ENCODE results near the gene SLC11A1. TPM values are rescaled to one million over a fixed set of nuclear protein-coding genes. Genes with fewer than 3 reads are reported as not detected.

The SLC11A1 gene
- total RNA-seq, 1 donor from 2014 or later: not detected

DNA sequence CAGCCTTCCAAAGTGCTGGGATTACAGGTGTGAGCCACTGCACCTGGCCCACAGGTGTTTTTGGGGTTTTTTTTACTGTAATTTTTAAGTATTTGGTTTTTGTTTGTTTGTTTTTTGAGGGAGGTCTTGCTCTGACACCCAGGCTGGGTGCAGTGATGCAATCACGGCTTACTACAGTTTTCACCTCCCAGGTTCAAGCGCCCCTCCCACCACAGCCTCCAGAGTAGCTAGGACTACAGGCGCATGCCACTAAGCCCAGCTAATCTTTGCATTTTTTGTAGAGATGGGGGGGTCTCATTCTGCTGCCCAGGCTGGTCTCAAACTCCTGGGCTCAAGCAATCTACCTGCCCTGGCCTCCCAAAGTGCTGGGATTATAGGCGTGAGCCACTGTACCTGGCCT is 7.3 kb upstream of the SLC11A1 start:
- no peaks in the 10 kb centered on the region for H3K36me3 Mint-ChIP-seq (ENCODE audit: low read depth, unreplicated experiment)
- no peaks in the 10 kb centered on the region for H3K9me3 Mint-ChIP-seq (ENCODE audit: unreplicated experiment)
- DNase-seq (ENCODE audit: low read depth) (no peak), FAIRE-seq (no peak)
- no peaks in the 10 kb centered on the region for H4K20me1 ChIP-seq (ENCODE audit: insufficient read depth, low read length)
- H3K4me1 Mint-ChIP-seq (ENCODE audit: low read depth, unreplicated experiment): no peaks in the 10 kb centered on the region
- H3K27ac ChIP-seq (ENCODE audit: low read depth, low read length): no peak overlapping the region
- no peak overlapping the region for H3K9ac ChIP-seq (ENCODE audit: low read length)
- no peak overlapping the region for H3K4me2 ChIP-seq (ENCODE audit: low read length)
- H3K4me3 ChIP-seq (ENCODE audit: insufficient read depth, low read depth, low read length): no peak overlapping the region
- H3K27ac Mint-ChIP-seq (ENCODE audit: unreplicated experiment): no peak overlapping the region
- H3K4me1 ChIP-seq (ENCODE audit: insufficient read depth, low read length): no peaks in the 10 kb centered on the region
- no peak overlapping the region for H2AFZ ChIP-seq (ENCODE audit: low read depth, low read length)
- peaks cover 12% of the 10 kb centered on the region for H3K27me3 ChIP-seq (ENCODE audit: insufficient read depth, low read length)
- no peaks in the 10 kb centered on the region for H3K36me3 ChIP-seq (ENCODE audit: insufficient read depth, low read length)
- H3K9me3 ChIP-seq (ENCODE audit: insufficient read depth, low read depth, low read length): no peaks in the 10 kb centered on the region
- TF ChIP-seq, protein P1, sequence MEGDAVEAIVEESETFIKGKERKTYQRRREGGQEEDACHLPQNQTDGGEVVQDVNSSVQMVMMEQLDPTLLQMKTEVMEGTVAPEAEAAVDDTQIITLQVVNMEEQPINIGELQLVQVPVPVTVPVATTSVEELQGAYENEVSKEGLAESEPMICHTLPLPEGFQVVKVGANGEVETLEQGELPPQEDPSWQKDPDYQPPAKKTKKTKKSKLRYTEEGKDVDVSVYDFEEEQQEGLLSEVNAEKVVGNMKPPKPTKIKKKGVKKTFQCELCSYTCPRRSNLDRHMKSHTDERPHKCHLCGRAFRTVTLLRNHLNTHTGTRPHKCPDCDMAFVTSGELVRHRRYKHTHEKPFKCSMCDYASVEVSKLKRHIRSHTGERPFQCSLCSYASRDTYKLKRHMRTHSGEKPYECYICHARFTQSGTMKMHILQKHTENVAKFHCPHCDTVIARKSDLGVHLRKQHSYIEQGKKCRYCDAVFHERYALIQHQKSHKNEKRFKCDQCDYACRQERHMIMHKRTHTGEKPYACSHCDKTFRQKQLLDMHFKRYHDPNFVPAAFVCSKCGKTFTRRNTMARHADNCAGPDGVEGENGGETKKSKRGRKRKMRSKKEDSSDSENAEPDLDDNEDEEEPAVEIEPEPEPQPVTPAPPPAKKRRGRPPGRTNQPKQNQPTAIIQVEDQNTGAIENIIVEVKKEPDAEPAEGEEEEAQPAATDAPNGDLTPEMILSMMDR (IDR thresholded peaks at IDR 0.05; ENCODE audit: insufficient read depth, low read depth, low read length): no peak
- no peak for TF ChIP-seq EZH2 (IDR thresholded peaks at IDR 0.05; ENCODE audit: insufficient read depth, low read length)
- H3K27me3 Mint-ChIP-seq (ENCODE audit: low read depth, unreplicated experiment): peaks cover 11% of the 10 kb centered on the region
- no peak overlapping the region for H3K4me3 Mint-ChIP-seq (ENCODE audit: unreplicated experiment)
- no peaks in the 10 kb centered on the region for H3K79me2 ChIP-seq (ENCODE audit: insufficient read depth, low read length)

DNA sequence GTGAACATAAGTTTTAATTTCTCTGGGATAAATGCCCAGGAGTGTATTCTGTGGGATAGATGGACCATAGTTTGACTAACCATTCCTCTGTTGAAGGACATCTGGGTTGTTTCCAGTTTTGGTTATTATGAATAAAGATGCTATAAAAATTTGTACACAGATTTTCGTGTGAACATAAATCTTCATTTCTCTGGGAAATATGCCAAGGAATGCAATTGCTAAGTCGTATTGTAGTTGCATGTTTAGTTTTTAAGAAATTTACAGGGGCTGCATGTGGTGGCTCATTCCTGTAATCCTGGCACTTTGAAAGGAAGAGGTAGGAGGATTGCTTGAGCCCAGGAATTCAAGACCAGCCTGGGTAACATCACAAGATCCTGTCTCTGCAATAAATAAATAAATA is 6.9 kb upstream of the SLC11A1 start:
- no peaks in the 10 kb centered on the region for H3K36me3 ChIP-seq (ENCODE audit: insufficient read depth, low read length)
- H3K9ac ChIP-seq (ENCODE audit: low read length): no peak overlapping the region
- FAIRE-seq (no peak), DNase-seq (ENCODE audit: low read depth) (peak; percentile 20)
- Mint-ChIP-seq H3K27ac (ENCODE audit: unreplicated experiment) (no peak overlapping the region), H3K4me1 (ENCODE audit: low read depth, unreplicated experiment) (no peaks in the 10 kb centered on the region), H3K36me3 (ENCODE audit: low read depth, unreplicated experiment) (no peaks in the 10 kb centered on the region), H3K4me3 (ENCODE audit: unreplicated experiment) (no peak overlapping the region), H3K9me3 (ENCODE audit: unreplicated experiment) (no peaks in the 10 kb centered on the region), H3K27me3 (ENCODE audit: low read depth, unreplicated experiment) (peaks cover 11% of the 10 kb centered on the region)
- no peak overlapping the region for H3K4me3 ChIP-seq (ENCODE audit: insufficient read depth, low read depth, low read length)
- no peak overlapping the region for H3K4me2 ChIP-seq (ENCODE audit: low read length)
- H2AFZ ChIP-seq (ENCODE audit: low read depth, low read length): no peak overlapping the region
- no peaks in the 10 kb centered on the region for H3K4me1 ChIP-seq (ENCODE audit: insufficient read depth, low read length)
- H3K9me3 ChIP-seq (ENCODE audit: insufficient read depth, low read depth, low read length): no peaks in the 10 kb centered on the region
- H4K20me1 ChIP-seq (ENCODE audit: insufficient read depth, low read length): no peaks in the 10 kb centered on the region
- H3K27me3 ChIP-seq (ENCODE audit: insufficient read depth, low read length): peaks cover 10% of the 10 kb centered on the region
- no peaks in the 10 kb centered on the region for H3K79me2 ChIP-seq (ENCODE audit: insufficient read depth, low read length)
- TF ChIP-seq, protein P1 (IDR thresholded peaks at IDR 0.05; ENCODE audit: insufficient read depth, low read depth, low read length): no peak
- no peak for TF ChIP-seq EZH2 (IDR thresholded peaks at IDR 0.05; ENCODE audit: insufficient read depth, low read length)
- no peak overlapping the region for H3K27ac ChIP-seq (ENCODE audit: low read depth, low read length)

DNA sequence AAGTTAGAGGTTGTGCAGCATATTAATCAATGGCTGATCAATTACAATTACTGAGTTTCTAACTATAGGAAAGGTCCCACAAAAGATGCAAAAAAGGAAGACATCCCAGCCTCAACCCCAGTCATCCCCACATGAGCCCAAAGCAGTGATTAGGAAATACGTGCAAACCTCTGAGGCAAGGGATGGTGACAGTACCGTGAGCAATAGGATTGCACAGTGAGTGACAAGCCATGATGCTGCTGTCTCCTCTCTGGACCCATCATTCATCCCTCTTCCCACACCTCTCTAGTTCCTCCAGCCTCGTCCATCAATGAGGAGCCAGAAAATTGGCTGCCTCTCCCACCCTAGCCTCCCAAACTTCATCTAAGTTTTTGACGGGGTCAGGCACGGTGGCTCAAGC is 4.0 kb upstream of the SLC11A1 start:
- Histone ChIP-seq H3K4me1 (ENCODE audit: insufficient read depth, low read length) (no peaks in the 10 kb centered on the region), H3K4me2 (ENCODE audit: low read length) (no peak overlapping the region), H4K20me1 (ENCODE audit: insufficient read depth, low read length) (no peaks in the 10 kb centered on the region), H3K9me3 (ENCODE audit: insufficient read depth, low read depth, low read length) (no peaks in the 10 kb centered on the region), H3K9ac (ENCODE audit: low read length) (no peak overlapping the region), H3K79me2 (ENCODE audit: insufficient read depth, low read length) (no peaks in the 10 kb centered on the region), H3K27ac (ENCODE audit: low read depth, low read length) (no peak overlapping the region), H3K27me3 (ENCODE audit: insufficient read depth, low read length) (peaks cover 13% of the 10 kb centered on the region), H3K4me3 (ENCODE audit: insufficient read depth, low read depth, low read length) (no peak overlapping the region), H2AFZ (ENCODE audit: low read depth, low read length) (no peak overlapping the region), H3K36me3 (ENCODE audit: insufficient read depth, low read length) (no peaks in the 10 kb centered on the region)
- H3K36me3 Mint-ChIP-seq (ENCODE audit: low read depth, unreplicated experiment): no peaks in the 10 kb centered on the region
- H3K27me3 Mint-ChIP-seq (ENCODE audit: low read depth, unreplicated experiment): peaks cover 18% of the 10 kb centered on the region
- no peaks in the 10 kb centered on the region for H3K4me1 Mint-ChIP-seq (ENCODE audit: low read depth, unreplicated experiment)
- DNase-seq (ENCODE audit: low read depth): no peak
- no peak for FAIRE-seq
- H3K4me3 Mint-ChIP-seq (ENCODE audit: unreplicated experiment): no peak overlapping the region
- no peak for TF ChIP-seq EZH2 (IDR thresholded peaks at IDR 0.05; ENCODE audit: insufficient read depth, low read length)
- TF ChIP-seq, protein P1 (IDR thresholded peaks at IDR 0.05; ENCODE audit: insufficient read depth, low read depth, low read length): no peak
- H3K9me3 Mint-ChIP-seq (ENCODE audit: unreplicated experiment): no peaks in the 10 kb centered on the region
- no peak overlapping the region for H3K27ac Mint-ChIP-seq (ENCODE audit: unreplicated experiment)

Measured in astrocyte (in vitro differentiated cells and primary cell).